Naive thymus-derived CD4-positive, alpha-beta T cell (primary cell): ENCODE measurements around the gene HOXC6. TPM values are rescaled to one million over a fixed set of nuclear protein-coding genes. Genes with fewer than 3 reads are reported as not detected.

Source experiments
- ATAC-seq: fragments of 150-1000 bp; cut with Tn5 transposase; 2 replicates; pipeline ENCODE4 v1.10.0; 2021; ENCODE audit warnings: mild to moderate bottlenecking, moderate library complexity
- CTCF ChIA-PET: fragments of 350-600 bp; sonication (Branson Sonifier 250); formaldehyde crosslinking; loops from one replicate; lab custom pipeline; 2021; ENCODE audit warnings: antibody characterized with exemption; lab: Charles Lee
- POLR2A ChIA-PET: fragments of 350-600 bp; sonication (Branson Sonifier 250); formaldehyde crosslinking; loops from one replicate; lab custom pipeline; 2021; ENCODE audit warnings: antibody characterized with exemption, inconsistent platforms; lab: Charles Lee
- DNase-seq, 9 donors: peaks; one replicate each; pipeline versions ENCODE4 v3.0.0 to v3.0.0-alpha.2; 2020 to 2022; ENCODE audit warnings: mixed read lengths in 1 of 9
- H3K27ac ChIP-seq: one replicate; pipeline ENCODE4 v1.7.0; 2013; ENCODE audit warnings: mild to moderate bottlenecking, low read depth, low read length, moderate library complexity
- H3K27me3 ChIP-seq, 2 donors: one replicate each; pipeline ENCODE4 v1.7.0; 2013; ENCODE audit warnings: low read length in 2 of 2, mild to moderate bottlenecking in 2 of 2, moderate library complexity in 2 of 2; ENCODE audit not compliant: control insufficient read depth in 2 of 2, insufficient read depth in 2 of 2
- H3K36me3 ChIP-seq, 3 experiments: 1 replicate in 2 of 3; 2 replicates in 1 of 3; pipeline ENCODE4 v1.7.0; 2013; ENCODE audit warnings: low read length in 3 of 3, mild to moderate bottlenecking in 3 of 3, moderate library complexity in 1 of 3; ENCODE audit not compliant: insufficient read depth in 3 of 3, control insufficient read depth in 2 of 3
- H3K4me1 ChIP-seq, 2 donors: one replicate each; pipeline ENCODE4 v1.7.0; 2013; ENCODE audit warnings: low read length in 2 of 2, mild to moderate bottlenecking in 2 of 2, moderate library complexity in 1 of 2; ENCODE audit not compliant: control insufficient read depth in 2 of 2, insufficient read depth in 2 of 2
- H3K4me3 ChIP-seq: 2 replicates; pipeline ENCODE4 v1.7.0; 2013; ENCODE audit warnings: mild to moderate bottlenecking, low read length
- H3K9me3 ChIP-seq, 3 experiments: 1 replicate in 2 of 3; 2 replicates in 1 of 3; pipeline ENCODE4 v1.7.0; 2013; ENCODE audit warnings: low read length in 3 of 3; ENCODE audit not compliant: control insufficient read depth in 2 of 3
- H3K27ac Mint-ChIP-seq, 9 donors: one replicate each; pipeline ENCODE4 v1.8.0; 2020 to 2022; ENCODE audit warnings: mixed read lengths in 9 of 9, mild to moderate bottlenecking in 8 of 9, moderate library complexity in 5 of 9, inconsistent platforms in 2 of 9
- H3K27me3 Mint-ChIP-seq, 5 donors: one replicate each; pipeline ENCODE4 v1.8.0; 2021 to 2022; ENCODE audit warnings: mixed read lengths in 5 of 5, mild to moderate bottlenecking in 1 of 5
- H3K36me3 Mint-ChIP-seq, 5 donors: one replicate each; pipeline ENCODE4 v1.8.0; 2020 to 2022; ENCODE audit warnings: mixed read lengths in 5 of 5, mild to moderate bottlenecking in 3 of 5, inconsistent platforms in 1 of 5
- H3K4me1 Mint-ChIP-seq, 7 donors: one replicate each; pipeline ENCODE4 v1.8.0; 2020 to 2022; ENCODE audit warnings: mixed read lengths in 7 of 7, mild to moderate bottlenecking in 3 of 7, inconsistent platforms in 1 of 7
- H3K4me3 Mint-ChIP-seq, 10 donors: one replicate each; pipeline ENCODE4 v1.8.0; 2020 to 2022; ENCODE audit warnings: mild to moderate bottlenecking in 10 of 10, mixed read lengths in 10 of 10, moderate library complexity in 6 of 10, inconsistent platforms in 2 of 10
- H3K9me3 Mint-ChIP-seq, 11 donors: one replicate each; pipeline ENCODE4 v1.8.0; 2020 to 2022; ENCODE audit warnings: mixed read lengths in 11 of 11, mild to moderate bottlenecking in 4 of 11, inconsistent platforms in 1 of 11, moderate library complexity in 1 of 11
- intact Hi-C, 2 donors: fragments of 100-400 bp; cut with micrococcal nuclease; formaldehyde crosslinking; loops; one replicate each; pipeline ENCODE4 v1.15.1; 2023
- polyA plus RNA-seq, 2 donors: library from polyadenylated mRNA; unstranded; fragments of 300-500 nt; fragmentation: Illumina TruSeq; gene quantifications; one replicate each; pipeline ENCODE4 v1.2.3, GENCODE V29; 2021
- total RNA-seq, 6 experiments: library from RNA in 5 of 6; stranded (reverse) in 5 of 6; gene quantifications; 1 replicate in 5 of 6; 2 replicates in 1 of 6; pipeline ENCODE4 v1.2.3 and lab custom pipeline; 2021 to 2026

Gene HOXC6
- total and polyA plus RNA-seq, 7 experiments from 2014 or later, result not detected

DNA sequence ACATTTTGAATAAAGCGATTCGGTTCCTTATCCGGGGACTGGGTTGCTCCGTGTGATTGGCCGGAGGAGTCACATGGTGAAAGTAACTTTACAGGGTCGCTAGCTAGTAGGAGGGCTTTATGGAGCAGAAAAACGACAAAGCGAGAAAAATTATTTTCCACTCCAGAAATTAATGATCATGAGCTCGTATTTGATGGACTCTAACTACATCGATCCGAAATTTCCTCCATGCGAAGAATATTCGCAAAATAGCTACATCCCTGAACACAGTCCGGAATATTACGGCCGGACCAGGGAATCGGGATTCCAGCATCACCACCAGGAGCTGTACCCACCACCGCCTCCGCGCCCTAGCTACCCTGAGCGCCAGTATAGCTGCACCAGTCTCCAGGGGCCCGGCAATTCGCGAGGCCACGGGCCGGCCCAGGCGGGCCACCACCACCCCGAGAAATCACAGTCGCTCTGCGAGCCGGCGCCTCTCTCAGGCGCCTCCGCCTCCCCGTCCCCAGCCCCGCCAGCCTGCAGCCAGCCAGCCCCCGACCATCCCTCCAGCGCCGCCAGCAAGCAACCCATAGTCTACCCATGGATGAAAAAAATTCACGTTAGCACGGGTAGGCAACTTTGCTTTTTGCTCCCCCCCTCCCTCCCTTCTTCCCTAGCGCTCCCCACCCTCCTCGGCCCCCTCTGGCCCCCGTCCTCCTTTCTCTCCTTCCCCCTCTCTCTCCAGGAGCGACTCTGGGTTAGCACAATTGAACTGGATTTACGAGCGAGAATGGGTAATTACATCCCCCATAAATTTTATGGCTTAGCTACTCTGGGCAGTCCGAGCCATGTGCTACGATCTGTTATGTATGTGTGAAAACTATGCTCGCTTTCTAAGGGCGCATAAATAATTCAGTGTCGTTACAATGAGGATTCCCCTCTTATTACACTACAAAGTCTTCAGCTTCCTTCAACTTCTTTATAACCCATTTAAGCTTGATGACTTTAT, 25.8 kb downstream of the HOXC6 start, which contains the start of gene HOXC4:
Gene HOXC4, plus strand, starts transcription at position 85 of the 991 bp plus-strand sequence. Its CDS starts 88 bp downstream, at position 173.
- POLR2A ChIA-PET, result interaction anchor here (1.1 kb wide), 1 partner anchor 24 kb away, joined by 4 read pairs; no protein-coding TSS in a partner anchor
- no peak for DNase-seq
- H3K27me3 ChIP-seq, result peaks cover 5 to 47% of the 10 kb centered on the region in 2 donors

GRCh38 chr12:54054742-54055194, 26.5 kb downstream of the HOXC6 start:
- peaks cover 5 to 41% of the 10 kb centered on the region in 2 donors for H3K27me3 ChIP-seq
- peak overlapping the region in 4 of 10 donors; percentile 43 to 77 (median 66) for H3K4me3 Mint-ChIP-seq
- H3K4me1 ChIP-seq, result peaks cover 11 to 23% of the 10 kb centered on the region in 2 donors
- H3K27me3 Mint-ChIP-seq, result peaks cover 85 to 94% (median 86%) of the 10 kb centered on the region in 5 donors
- intact Hi-C loops, result loop anchor here in 1 of 2 donors (5.0 kb wide), 2 partner anchors 97 to 112 kb away; no protein-coding TSS in a partner anchor
- no peaks in the 10 kb centered on the region for H3K36me3 ChIP-seq
- H3K4me3 ChIP-seq, result no peak overlapping the region
- no peak overlapping the region for H3K27ac ChIP-seq
- POLR2A ChIA-PET, result no interaction called here
- CTCF ChIA-PET, result interaction anchor here (0.5 kb wide), 1 partner anchor 198 kb away, joined by 5 read pairs; no protein-coding TSS in a partner anchor
- peaks cover 0 to 4% (median 0%) of the 10 kb centered on the region in 11 donors for H3K9me3 Mint-ChIP-seq
- DNase-seq, result no peak
- H3K27ac Mint-ChIP-seq, result no peak overlapping the region
- no peaks in the 10 kb centered on the region for H3K36me3 Mint-ChIP-seq
- no peaks in the 10 kb centered on the region for H3K9me3 ChIP-seq
- H3K4me1 Mint-ChIP-seq, result peaks cover 15 to 49% (median 36%) of the 10 kb centered on the region in 7 donors
- no peak for ATAC-seq

More for the DNA sequence above, 25.8 kb downstream of the HOXC6 start, which contains the start of gene HOXC4:
- CTCF ChIA-PET, result interaction anchor here (0.5 to 1.7 kb wide), 3 partner anchors 15 to 199 kb away, joined by 4 to 5 read pairs (median 4); no protein-coding TSS in a partner anchor
- H3K36me3 ChIP-seq, result no peaks in the 10 kb centered on the region
- no peak within 1 kb of the TSS for H3K27ac ChIP-seq
- peaks cover 11 to 23% of the 10 kb centered on the region in 2 donors for H3K4me1 ChIP-seq
- no peaks in the 10 kb centered on the region for H3K9me3 ChIP-seq
- Mint-ChIP-seq H3K9me3 (peaks cover 0 to 4% (median 0%) of the 10 kb centered on the region in 11 donors), H3K27ac (peak within 1 kb of the TSS in 4 of 9 donors; percentile 18 to 67 (median 45)), H3K4me1 (peaks cover 15 to 50% (median 37%) of the 10 kb centered on the region in 7 donors), H3K36me3 (no peaks in the 10 kb centered on the region), H3K4me3 (peak within 1 kb of the TSS; percentile 43 to 90 (median 77)), H3K27me3 (peaks cover 85 to 94% (median 86%) of the 10 kb centered on the region in 5 donors)
- intact Hi-C loops, result loop anchor here in 1 of 2 donors (5.0 kb wide), 2 partner anchors 97 to 112 kb away; no protein-coding TSS in a partner anchor
- H3K4me3 ChIP-seq, result peak within 1 kb of the TSS; percentile 63
- peak; percentile 64 for ATAC-seq

DNA sequence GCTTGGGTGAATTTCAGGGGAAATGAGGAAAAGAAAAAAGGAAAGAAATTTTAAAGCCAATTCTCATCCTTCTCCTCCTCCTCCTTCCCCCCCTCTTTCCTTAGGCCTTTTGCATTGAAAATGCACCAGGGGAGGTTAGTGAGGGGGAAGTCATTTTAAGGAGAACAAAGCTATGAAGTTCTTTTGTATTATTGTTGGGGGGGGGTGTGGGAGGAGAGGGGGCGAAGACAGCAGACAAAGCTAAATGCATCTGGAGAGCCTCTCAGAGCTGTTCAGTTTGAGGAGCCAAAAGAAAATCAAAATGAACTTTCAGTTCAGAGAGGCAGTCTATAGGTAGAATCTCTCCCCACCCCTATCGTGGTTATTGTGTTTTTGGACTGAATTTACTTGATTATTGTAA, 27.3 kb downstream of the HOXC6 start:
- no peak overlapping the region for H3K4me3 ChIP-seq
- no peaks in the 10 kb centered on the region for H3K9me3 ChIP-seq
- no peaks in the 10 kb centered on the region for H3K36me3 Mint-ChIP-seq
- peaks cover 0 to 40% of the 10 kb centered on the region in 2 donors for H3K27me3 ChIP-seq
- no peak for ATAC-seq
- peaks cover 11 to 23% of the 10 kb centered on the region in 2 donors for H3K4me1 ChIP-seq
- no peak for DNase-seq
- no peak overlapping the region for H3K4me3 Mint-ChIP-seq
- no peaks in the 10 kb centered on the region for H3K36me3 ChIP-seq
- CTCF ChIA-PET, result no interaction called here
- H3K27ac Mint-ChIP-seq, result no peak overlapping the region
- POLR2A ChIA-PET, result no interaction called here
- peaks cover 7 to 41% (median 28%) of the 10 kb centered on the region in 7 donors for H3K4me1 Mint-ChIP-seq
- peaks cover 0 to 6% (median 0%) of the 10 kb centered on the region in 11 donors for H3K9me3 Mint-ChIP-seq
- no peak overlapping the region for H3K27ac ChIP-seq
- H3K27me3 Mint-ChIP-seq, result peaks cover 83 to 93% (median 85%) of the 10 kb centered on the region in 5 donors
- intact Hi-C loops, result no loop called here

GRCh38 chr12:54056110-54056509, 27.9 kb downstream of the HOXC6 start:
- Mint-ChIP-seq H3K4me1 (peaks cover 7 to 36% (median 23%) of the 10 kb centered on the region in 7 donors), H3K9me3 (peaks cover 0 to 6% (median 0%) of the 10 kb centered on the region in 11 donors), H3K4me3 (no peak overlapping the region), H3K36me3 (no peaks in the 10 kb centered on the region), H3K27me3 (peaks cover 83 to 93% (median 85%) of the 10 kb centered on the region in 5 donors), H3K27ac (peak overlapping the region in 1 of 9 donors; percentile 13)
- ChIA-PET CTCF (no interaction called here), POLR2A (no interaction called here)
- Histone ChIP-seq H3K9me3 (no peaks in the 10 kb centered on the region), H3K27ac (no peak overlapping the region), H3K4me3 (no peak overlapping the region), H3K36me3 (no peaks in the 10 kb centered on the region), H3K27me3 (peaks cover 0 to 37% of the 10 kb centered on the region in 2 donors), H3K4me1 (peaks cover 11 to 23% of the 10 kb centered on the region in 2 donors)
- intact Hi-C loops, result no loop called here
- no peak for ATAC-seq
- DNase-seq, result no peak

- CTCF ChIA-PET, result interaction anchor here (0.6 kb wide), 1 partner anchor 143 kb away, joined by 3 read pairs; no protein-coding TSS in a partner anchor
- H3K36me3 ChIP-seq, result no peaks in the 10 kb centered on the region
- H3K9me3 ChIP-seq, result no peaks in the 10 kb centered on the region
- no peak overlapping the region for H3K4me3 ChIP-seq
- peaks cover 0 to 22% of the 10 kb centered on the region in 2 donors for H3K27me3 ChIP-seq
- intact Hi-C loops, result no loop called here
- H3K4me3 Mint-ChIP-seq, result no peak overlapping the region
- ATAC-seq (no peak), DNase-seq (no peak)
- peaks cover 4 to 7% of the 10 kb centered on the region in 2 donors for H3K4me1 ChIP-seq
- H3K27ac Mint-ChIP-seq, result no peak overlapping the region
- no peak overlapping the region for H3K27ac ChIP-seq
- H3K4me1 Mint-ChIP-seq, result peaks cover 0 to 14% (median 7%) of the 10 kb centered on the region in 7 donors
- peaks cover 0 to 6% (median 0%) of the 10 kb centered on the region in 11 donors for H3K9me3 Mint-ChIP-seq
- POLR2A ChIA-PET, result interaction anchor here (0.8 kb wide), 1 partner anchor 32 kb away, joined by 3 read pairs; no protein-coding TSS in a partner anchor
- peaks cover 84 to 94% (median 85%) of the 10 kb centered on the region in 5 donors for H3K27me3 Mint-ChIP-seq
- peaks cover 0 to 4% (median 0%) of the 10 kb centered on the region in 5 donors for H3K36me3 Mint-ChIP-seq
Observed at GRCh38 chr12:54058128-54058768, 30.0 kb downstream of the HOXC6 start.
